HCT116 (cell line): ENCODE measurements around the gene KCNK5. TPM values are rescaled to one million over a fixed set of nuclear protein-coding genes. Genes with fewer than 3 reads are reported as not detected.

Experiments used
- ATAC-seq: fragments of 200-7000 bp; cut with Tn5 transposase; 2 replicates; pipeline ENCODE4 v1.9.1; 2020; ENCODE audit warnings: mild to moderate bottlenecking, moderate library complexity
- BruUV-seq: library from RNA; stranded (reverse); fragments of 400-500 nt; replicated peaks from 2 replicates; lab custom pipeline; 2021; lab: Mats Ljungman, UMichigan
- CTCF ChIA-PET: fragments of 300-600 bp; sonication (Branson Sonifier 250); formaldehyde crosslinking; loops from one replicate; lab custom pipeline; 2021; ENCODE audit warnings: antibody characterized with exemption; lab: Charles Lee
- POLR2A ChIA-PET: fragments of 300-600, 350-600 bp; sonication (Branson Sonifier 250); formaldehyde crosslinking; loops from one replicate; lab custom pipeline; 2021; ENCODE audit warnings: antibody characterized with exemption; lab: Charles Lee
- RAD21 ChIA-PET, 2 experiments: fragments of 300-600 bp; sonication (Branson Sonifier 250); formaldehyde crosslinking; loops; one replicate each; lab custom pipeline; 2023; ENCODE audit warnings: low total read pairs in 2 of 2; ENCODE audit not compliant: uncharacterized antibody in 2 of 2, unreplicated experiment in 2 of 2, low non-redundant PET in 1 of 2; lab: Charles Lee
- DNase-seq: peaks from one replicate; pipeline ENCODE4 v3.0.0-alpha.2; 2010; ENCODE audit warnings: low read depth, low spot score
- H2AFZ ChIP-seq: fragments of 200-600 bp; shearing (Covaris generic), sonication (generic); 2 replicates; pipeline ENCODE4 v1.6.1; 2017; ENCODE audit warnings: low read depth, mixed run types, mixed read lengths, antibody characterized with exemption, low read length; ENCODE audit not compliant: poor library complexity, severe bottlenecking
- H3K27ac ChIP-seq: 2 replicates; pipeline ENCODE4 v1.5.1; 2012; ENCODE audit warnings: low read depth, low read length
- H3K27me3 ChIP-seq: fragments of 200-600 bp; sonication (generic); 2 replicates; pipeline ENCODE4 v1.6.1; 2016; ENCODE audit warnings: mixed run types, low read length, mixed read lengths; ENCODE audit not compliant: insufficient read depth
- H3K36me3 ChIP-seq, 2 experiments: fragments of 200-500 bp in 1 of 2; fragments of 200-600 bp in 1 of 2; sonication (Bioruptor generic) in 1 of 2; sonication (generic) in 1 of 2; 2 replicates each; pipeline versions ENCODE4 v1.5.1 to v1.6.1; 2014 to 2016; ENCODE audit warnings: low read length in 2 of 2, inconsistent platforms in 1 of 2, mixed read lengths in 1 of 2, mixed run types in 1 of 2; ENCODE audit not compliant: insufficient read depth in 2 of 2, control insufficient read depth in 1 of 2
- H3K4me1 ChIP-seq, 2 experiments: fragments of 200-600 bp in 1 of 2; sonication (generic) in 1 of 2; 2 replicates each; pipeline versions ENCODE4 v1.5.1 to v1.6.1; 2012 to 2017; ENCODE audit warnings: low read length in 2 of 2, inconsistent platforms in 1 of 2, mild to moderate bottlenecking in 1 of 2, mixed read lengths in 1 of 2, mixed run types in 1 of 2, moderate library complexity in 1 of 2; ENCODE audit not compliant: insufficient read depth in 2 of 2, control insufficient read depth in 1 of 2
- H3K4me2 ChIP-seq: fragments of 200-600 bp; sonication (generic); 2 replicates; pipeline ENCODE4 v1.6.1; 2017; ENCODE audit warnings: mixed run types, low read length, mixed read lengths
- H3K4me3 ChIP-seq, 2 experiments: fragments of 200-600 bp in 1 of 2; sonication (generic) in 1 of 2; replicated peaks in 1 of 2; 2 replicates each; pipeline ENCODE4 v1.5.1; 2011 to 2016; ENCODE audit warnings: low read length in 2 of 2, control low read depth in 1 of 2, low read depth in 1 of 2, mild to moderate bottlenecking in 1 of 2, mixed read lengths in 1 of 2, mixed run types in 1 of 2
- H3K79me2 ChIP-seq: fragments of 200-600 bp; sonication (generic); 2 replicates; pipeline ENCODE4 v1.6.1; 2017; ENCODE audit warnings: mild to moderate bottlenecking, mixed run types, low read length, moderate library complexity, mixed read lengths; ENCODE audit not compliant: insufficient read depth
- H3K9ac ChIP-seq: fragments of 200-600 bp; sonication (generic); 2 replicates; pipeline ENCODE4 v1.6.1; 2016; ENCODE audit warnings: low read length, mixed read lengths
- H3K9me2 ChIP-seq: fragments of 200-600 bp; sonication (generic), shearing (Covaris generic); 2 replicates; pipeline ENCODE4 v1.6.1; 2017; ENCODE audit warnings: mixed run types, mild to moderate bottlenecking, moderate library complexity; ENCODE audit not compliant: insufficient read depth
- H3K9me3 ChIP-seq, 2 experiments: fragments of 200-500 bp in 1 of 2; fragments of 200-600 bp in 1 of 2; sonication (Bioruptor generic) in 1 of 2; sonication (generic) in 1 of 2; 2 replicates each; pipeline ENCODE4 v1.6.1; 2014 to 2017; ENCODE audit warnings: low read length in 2 of 2, mixed read lengths in 2 of 2, inconsistent platforms in 1 of 2, low read depth in 1 of 2, mild to moderate bottlenecking in 1 of 2, mixed run types in 1 of 2, moderate library complexity in 1 of 2; ENCODE audit not compliant: control insufficient read depth in 1 of 2, insufficient read depth in 1 of 2
- H4K20me1 ChIP-seq: fragments of 200-600 bp; sonication (generic), shearing (Covaris generic); 2 replicates; pipeline ENCODE4 v1.6.1; 2017; ENCODE audit warnings: mixed run types, mild to moderate bottlenecking, moderate library complexity; ENCODE audit not compliant: insufficient read depth
- CEBPB ChIP-seq: IDR thresholded peaks from 2 replicates; pipeline ENCODE4 v1.6.1; 2012; ENCODE audit warnings: low read depth
- EZH2 ChIP-seq: fragments of 200-600 bp; sonication (generic); IDR thresholded peaks from 2 replicates; pipeline ENCODE4 v1.6.1; 2017; ENCODE audit warnings: antibody characterized with exemption, mixed run types
- EZH2phosphoT487 ChIP-seq: fragments of 200-600 bp; IDR thresholded peaks from 2 replicates; pipeline ENCODE4 v1.6.1; 2018; ENCODE audit warnings: antibody characterized with exemption, borderline replicate concordance
- MAX ChIP-seq: IDR thresholded peaks from 2 replicates; pipeline ENCODE4 v1.6.1; 2012
- POLR2A ChIP-seq: IDR thresholded peaks from 2 replicates; pipeline ENCODE4 v1.7.0; 2011; ENCODE audit warnings: borderline replicate concordance; ENCODE audit not compliant: insufficient read depth, insufficient read length; ENCODE audit errors: extremely low read depth
- RAD21 ChIP-seq: IDR thresholded peaks from 2 replicates; pipeline ENCODE4 v1.6.1; 2012; ENCODE audit warnings: low read depth, mild to moderate bottlenecking
- REST ChIP-seq: IDR thresholded peaks from 2 replicates; pipeline ENCODE4 v1.6.1; 2012; ENCODE audit warnings: low read depth
- SIN3A ChIP-seq: IDR thresholded peaks from 2 replicates; pipeline ENCODE4 v1.6.1; 2012; ENCODE audit warnings: low read depth
- SP1 ChIP-seq: IDR thresholded peaks from 2 replicates; pipeline ENCODE4 v1.6.1; 2012; ENCODE audit warnings: low read depth
- YY1 ChIP-seq: IDR thresholded peaks from 2 replicates; pipeline ENCODE4 v1.6.1; 2011; ENCODE audit warnings: low read length, low read depth, moderate library complexity, mild to moderate bottlenecking; ENCODE audit not compliant: insufficient replicate concordance; ENCODE audit errors: extremely low read depth
- ZBTB33 ChIP-seq: IDR thresholded peaks from 2 replicates; pipeline ENCODE4 v1.6.1; 2011; ENCODE audit warnings: mild to moderate bottlenecking, low read length, moderate library complexity; ENCODE audit not compliant: insufficient replicate concordance; ENCODE audit errors: extremely low read depth
- ZFX ChIP-seq: fragments of 450-650 bp; IDR thresholded peaks from 2 replicates; pipeline ENCODE4 v1.6.1; 2017
- ZNF274 ChIP-seq: fragments of 200-500 bp; sonication (Bioruptor generic); IDR thresholded peaks from 2 replicates; pipeline ENCODE4 v1.6.1; 2014; ENCODE audit warnings: mild to moderate bottlenecking, low read depth, low read length, inconsistent platforms
- intact Hi-C: fragments of 100-400 bp; cut with micrococcal nuclease; formaldehyde crosslinking; loops from 2 replicates; pipeline ENCODE4 v1.10.0; 2022
- total RNA-seq: library from RNA; stranded (reverse); gene quantifications from one replicate; pipeline ENCODE4 v1.2.1, GENCODE V29; 2021; ENCODE audit not compliant: unreplicated experiment

KCNK5 gene
- total RNA-seq, 1 experiment from 2014 or later = 9.5 TPM

GRCh38 chr6:39204160-39204495, 25.1 kb downstream of the KCNK5 start:
- DNase-seq (no peak), ATAC-seq (peak; percentile 32)
- intact Hi-C loops = no loop called here
- Histone ChIP-seq H3K27ac (peak overlapping the region; percentile 36; the same call in 1 of the 2 replicates), H3K9ac (peak overlapping the region; percentile 34), H4K20me1 (no peaks in the 10 kb centered on the region), H3K9me2 (no peaks in the 10 kb centered on the region), H3K36me3 (no peaks in the 10 kb centered on the region), H3K9me3 (no peaks in the 10 kb centered on the region), H3K4me1 (peaks cover 40 to 51% of the 10 kb centered on the region in 2 experiments), H2AFZ (no peak overlapping the region), H3K79me2 (peaks cover 85% of the 10 kb centered on the region), H3K4me3 (peak overlapping the region in 1 of 2 experiments; percentile 40; a peak in 2 of 4 replicates), H3K4me2 (peak overlapping the region; percentile 82), H3K27me3 (no peaks in the 10 kb centered on the region)
- POLR2A ChIA-PET = interaction anchor here (0.5 to 1.2 kb wide), 3 partner anchors 9 to 768 kb away, joined by 3 read pairs; no protein-coding TSS in a partner anchor
- no peak for TF ChIP-seq RAD21
- no peak for TF ChIP-seq ZFX
- no peak for TF ChIP-seq SIN3A
- no peak for TF ChIP-seq ZNF274
- no peak for TF ChIP-seq YY1
- BruUV-seq = no TSS peak
- RAD21 ChIA-PET = no interaction called here
- CTCF ChIA-PET = interaction anchor here (0.5 kb wide), 1 partner anchor 87 kb away, joined by 3 read pairs; no protein-coding TSS in a partner anchor

GRCh38 chr6:39203436-39204159, 25.7 kb downstream of the KCNK5 start:
- ChIA-PET POLR2A (interaction anchor here (0.5 to 1.2 kb wide), 2 partner anchors 25 to 767 kb away, joined by 3 read pairs; no protein-coding TSS in a partner anchor), CTCF (interaction anchor here (0.5 kb wide), 1 partner anchor 88 kb away, joined by 3 read pairs; no protein-coding TSS in a partner anchor), RAD21 (no interaction called here)
- BruUV-seq = no TSS peak
- Histone ChIP-seq H3K79me2 (peaks cover 88% of the 10 kb centered on the region), H4K20me1 (no peaks in the 10 kb centered on the region), H3K9me3 (no peaks in the 10 kb centered on the region), H2AFZ (no peak overlapping the region), H3K9me2 (no peaks in the 10 kb centered on the region), H3K27ac (peak overlapping the region; percentile 36), H3K4me3 (peak overlapping the region in 1 of 2 experiments; percentile 40; a peak in 2 of 4 replicates), H3K36me3 (no peaks in the 10 kb centered on the region), H3K9ac (peak overlapping the region; percentile 34), H3K4me2 (peak overlapping the region; percentile 82), H3K4me1 (peaks cover 38 to 49% of the 10 kb centered on the region in 2 experiments), H3K27me3 (no peaks in the 10 kb centered on the region)
- peak; percentile 85 for ATAC-seq
- intact Hi-C loops = no loop called here
- DNase-seq = peak; percentile 27
- TF ChIP-seq MAX (no peak), SP1 (peak; percentile 63), SIN3A (no peak), CEBPB (no peak), ZFX (no peak), ZBTB33 (no peak), POLR2A (no peak), EZH2phosphoT487 (no peak), YY1 (no peak), EZH2 (no peak), REST (no peak)
